Activated CD8-positive, alpha-beta memory T cell treated with anti-CD3 and anti-CD28 coated beads for 24 hours (primary cell): ENCODE data around the gene PIGU.

Source experiments
- DNase-seq: peaks from one replicate; pipeline ENCODE4 v3.0.0-alpha.2; 2020

Gene PIGU

DNA sequence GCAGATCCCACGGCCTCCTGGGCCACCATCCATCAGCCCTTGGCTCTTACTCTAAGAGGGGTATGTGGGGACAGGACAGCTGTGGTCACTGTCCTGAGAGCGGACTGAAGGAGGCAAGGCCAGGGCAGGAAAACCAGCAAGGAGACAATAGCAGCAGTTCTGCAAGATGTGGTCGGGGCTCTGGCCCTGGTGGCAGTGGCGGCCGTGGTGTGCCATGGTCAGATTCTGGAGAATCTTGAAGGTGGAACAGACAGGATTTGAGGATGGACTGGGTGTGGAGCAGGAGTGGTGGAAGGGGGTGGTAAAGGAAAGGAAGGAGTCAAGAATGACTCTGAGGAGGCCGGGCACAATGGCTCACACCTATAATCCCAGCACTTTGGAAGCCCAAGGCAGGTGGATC, 124.3 kb downstream of the PIGU start:
- DNase-seq: no peak

DNA sequence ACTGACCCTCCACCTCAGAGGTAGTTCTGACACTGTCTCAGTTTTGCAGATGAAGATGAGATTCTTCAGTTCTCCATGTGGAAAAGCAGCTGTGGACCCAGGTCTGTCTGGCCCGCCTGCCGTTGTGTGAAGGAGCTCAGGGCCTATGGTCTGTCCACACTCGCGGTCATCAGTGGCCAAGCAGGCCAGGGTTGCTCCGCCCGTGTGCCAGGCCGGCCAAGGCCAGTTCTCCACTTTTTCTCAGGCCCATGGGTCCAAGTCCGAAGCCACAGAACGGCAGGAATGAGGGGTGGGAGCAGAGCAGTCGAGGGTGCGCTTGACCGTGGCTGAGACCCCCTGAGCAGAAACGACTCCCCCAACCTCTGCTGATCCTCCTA, 127.0 kb downstream of the PIGU start:
- DNase-seq: no peak

DNA sequence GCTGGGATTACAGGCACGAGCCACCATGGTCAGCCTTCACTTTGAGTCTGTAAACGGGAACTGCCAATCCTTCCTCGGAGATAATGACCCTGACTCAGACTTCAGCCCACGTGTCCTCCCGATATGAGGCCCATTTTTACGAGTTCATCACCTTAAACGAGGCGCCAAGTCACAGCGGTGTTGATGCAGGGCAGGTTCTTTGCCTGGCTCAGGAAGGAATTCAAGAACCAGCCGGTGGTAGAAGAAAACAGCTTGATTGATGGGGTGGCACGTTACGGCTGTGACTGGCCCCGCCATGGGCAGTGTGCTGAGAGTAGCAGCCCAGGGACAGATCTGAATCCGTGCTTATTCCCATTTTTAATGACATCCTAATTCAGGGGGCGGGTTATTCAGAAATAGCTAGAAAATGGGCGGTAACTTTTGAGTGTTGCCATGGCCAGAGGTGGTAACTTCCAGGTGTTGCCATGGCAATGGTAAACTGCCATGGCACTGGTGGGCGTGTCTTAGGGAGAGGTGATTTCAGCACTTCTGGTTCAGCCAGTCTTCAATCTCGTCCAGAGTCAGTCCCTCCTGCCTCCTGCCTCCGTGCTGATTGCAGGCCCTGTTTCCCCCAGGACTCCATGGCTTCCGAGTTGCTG, 127.5 kb downstream of the PIGU start:
- no peak for DNase-seq

DNA sequence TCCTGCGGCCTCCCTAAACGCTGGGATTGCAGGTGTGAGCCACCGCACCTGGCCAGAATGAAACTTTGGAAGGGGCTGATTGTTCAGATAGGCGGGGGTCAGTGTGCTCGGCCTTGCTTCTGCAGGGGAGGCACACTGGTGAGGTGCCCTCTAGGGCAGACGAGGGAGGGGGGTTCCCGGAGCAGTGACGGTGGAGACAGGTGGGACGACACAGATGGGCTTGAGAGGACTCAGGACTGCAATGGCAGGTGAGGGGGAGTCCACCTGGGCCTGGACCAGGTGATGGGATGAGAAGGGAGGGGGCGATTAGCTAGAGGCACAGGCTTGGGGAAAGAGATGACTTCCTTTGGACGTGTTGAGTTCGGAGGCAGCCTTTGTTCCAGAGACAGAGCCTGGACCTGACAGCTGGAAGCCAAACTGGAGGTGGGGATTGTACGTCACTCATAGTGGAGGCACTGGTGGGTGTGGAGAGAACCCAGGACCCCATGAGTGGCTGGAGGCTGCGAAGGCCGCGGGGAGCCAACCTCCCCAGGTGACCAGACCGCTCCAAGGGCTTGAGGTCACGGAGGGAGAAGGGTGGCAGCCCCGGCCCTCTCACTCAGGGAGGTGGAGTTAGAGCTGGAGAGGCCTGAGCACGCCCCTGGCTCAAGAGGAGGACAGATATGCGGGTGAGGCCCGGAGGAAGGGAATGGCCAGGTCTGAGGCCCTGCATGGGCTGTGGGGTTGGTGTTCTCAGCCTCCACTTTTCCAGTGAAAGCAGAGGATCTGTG, 128.9 kb downstream of the PIGU start:
- DNase-seq: no peak

DNA sequence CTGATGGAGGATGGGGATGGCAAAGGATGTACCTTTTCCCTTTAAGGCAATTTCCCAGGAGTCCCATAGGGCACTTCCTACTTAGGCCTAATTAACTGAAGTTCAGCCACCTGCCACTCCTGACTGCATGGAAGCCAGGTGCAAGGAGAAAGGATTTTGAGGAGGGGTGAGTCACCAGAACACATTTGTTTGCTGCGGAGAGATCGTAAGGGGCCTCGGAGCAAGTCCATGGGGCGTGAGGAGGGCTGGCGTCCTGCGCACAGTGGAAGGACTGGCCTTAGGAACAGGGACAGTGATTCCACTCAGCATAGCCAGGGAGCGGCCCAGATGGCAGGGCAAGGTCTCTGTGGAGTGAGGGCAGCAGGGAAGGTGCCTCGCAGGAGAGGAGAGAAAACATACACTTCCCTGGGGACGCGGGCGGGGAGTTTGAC, 130.1 kb downstream of the PIGU start:
- no peak for DNase-seq

DNA sequence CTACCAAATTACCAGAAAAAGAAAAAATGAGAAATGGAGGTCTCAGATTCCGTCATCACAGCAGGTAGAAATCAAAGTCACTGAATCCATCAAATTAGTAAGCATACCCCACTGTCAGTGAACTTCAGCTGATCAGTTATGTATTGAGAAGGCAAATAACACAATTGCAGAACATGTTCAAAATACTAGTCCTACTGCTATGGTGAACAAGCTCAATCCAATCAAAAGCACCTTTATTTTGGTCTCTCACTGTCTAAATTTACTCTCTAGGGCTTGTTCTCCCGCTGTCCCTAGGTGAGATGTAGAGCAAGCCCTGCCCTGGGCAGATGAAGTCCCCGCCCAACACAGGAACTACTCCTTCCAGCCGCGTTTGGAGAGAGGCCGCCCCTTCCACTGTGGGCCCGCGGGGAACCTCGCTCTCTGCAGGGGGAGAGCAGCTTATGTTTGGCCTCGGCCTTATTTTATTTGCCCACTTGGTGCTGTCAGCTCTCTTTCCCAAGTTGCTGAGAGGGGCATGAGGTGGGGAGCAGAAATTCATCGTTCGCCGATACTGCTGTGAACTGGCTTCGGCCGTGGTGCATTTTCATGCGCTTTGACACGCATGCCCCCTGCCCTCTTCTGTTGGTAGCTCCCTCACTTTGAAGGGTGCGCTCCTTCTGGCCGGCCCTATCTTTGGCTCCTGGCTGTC, 132.6 kb downstream of the PIGU start:
- DNase-seq: no peak

DNA sequence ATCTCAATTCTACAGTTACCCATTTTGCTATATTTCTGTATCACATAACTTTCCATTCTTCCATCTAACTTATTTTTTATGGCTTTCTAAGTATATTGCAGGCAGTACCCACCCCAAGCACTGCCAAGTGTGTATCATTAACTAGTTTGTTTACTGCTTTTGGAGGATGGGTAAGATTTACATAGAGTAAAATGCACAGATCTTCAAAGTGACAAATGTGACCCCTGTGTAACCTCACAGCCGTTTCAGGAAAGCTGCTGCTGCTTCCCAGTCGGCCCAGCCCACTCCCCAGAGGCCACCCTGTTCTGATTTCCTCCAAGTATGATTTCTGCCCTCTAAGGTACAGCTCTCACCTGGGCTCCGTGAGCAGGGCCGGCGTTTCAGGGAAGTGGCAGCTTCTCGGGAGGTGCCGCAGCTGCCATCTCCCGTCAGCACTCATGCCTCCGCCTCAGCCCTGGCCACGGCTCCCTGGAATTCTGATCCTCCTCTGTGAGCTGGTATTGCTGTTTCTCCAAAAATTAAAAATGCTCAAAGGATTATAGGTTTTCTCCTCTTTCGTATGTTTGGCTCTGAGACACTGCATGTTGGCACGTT, 133.3 kb downstream of the PIGU start:
- no peak for DNase-seq

DNA sequence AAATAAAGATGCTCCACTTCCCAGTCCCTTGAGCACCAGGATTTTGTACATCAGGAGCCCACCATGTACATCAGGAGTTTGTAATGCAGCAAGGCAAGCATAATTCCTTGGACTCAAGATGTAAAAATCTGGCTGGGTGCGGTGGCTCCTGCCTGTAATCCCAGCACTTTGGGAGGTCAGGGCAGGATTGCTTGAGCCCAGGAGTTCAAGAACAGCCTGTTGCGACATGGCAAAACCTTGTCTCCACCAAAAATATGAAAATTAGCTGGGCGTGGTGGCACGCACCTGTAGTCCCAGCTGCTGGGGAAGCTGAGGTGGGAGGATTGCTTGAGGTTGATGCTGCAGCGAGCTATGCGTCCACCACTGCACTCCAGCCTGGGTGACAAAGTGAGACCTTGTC, 134.5 kb downstream of the PIGU start:
- DNase-seq: no peak

DNA sequence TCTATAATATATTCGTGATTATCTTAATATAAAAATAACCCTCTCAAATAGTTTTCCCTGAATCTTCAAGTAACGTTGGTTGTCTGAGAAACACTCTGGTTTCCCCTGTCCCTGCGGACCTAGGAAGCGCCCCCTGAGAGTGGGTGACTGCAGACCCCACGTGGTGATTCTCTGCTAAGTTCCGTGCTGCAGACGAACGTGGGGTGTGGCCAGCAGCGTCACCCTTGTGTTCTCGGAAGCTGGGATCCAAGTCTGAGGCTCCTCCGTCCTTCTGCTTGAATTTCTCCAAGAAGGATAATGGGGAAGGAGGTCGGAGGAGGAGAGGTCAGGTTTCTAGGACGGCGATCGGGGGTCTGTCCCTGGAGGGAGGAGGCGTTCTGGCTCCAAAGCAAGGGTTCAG, 135.0 kb downstream of the PIGU start:
- no peak for DNase-seq

DNA sequence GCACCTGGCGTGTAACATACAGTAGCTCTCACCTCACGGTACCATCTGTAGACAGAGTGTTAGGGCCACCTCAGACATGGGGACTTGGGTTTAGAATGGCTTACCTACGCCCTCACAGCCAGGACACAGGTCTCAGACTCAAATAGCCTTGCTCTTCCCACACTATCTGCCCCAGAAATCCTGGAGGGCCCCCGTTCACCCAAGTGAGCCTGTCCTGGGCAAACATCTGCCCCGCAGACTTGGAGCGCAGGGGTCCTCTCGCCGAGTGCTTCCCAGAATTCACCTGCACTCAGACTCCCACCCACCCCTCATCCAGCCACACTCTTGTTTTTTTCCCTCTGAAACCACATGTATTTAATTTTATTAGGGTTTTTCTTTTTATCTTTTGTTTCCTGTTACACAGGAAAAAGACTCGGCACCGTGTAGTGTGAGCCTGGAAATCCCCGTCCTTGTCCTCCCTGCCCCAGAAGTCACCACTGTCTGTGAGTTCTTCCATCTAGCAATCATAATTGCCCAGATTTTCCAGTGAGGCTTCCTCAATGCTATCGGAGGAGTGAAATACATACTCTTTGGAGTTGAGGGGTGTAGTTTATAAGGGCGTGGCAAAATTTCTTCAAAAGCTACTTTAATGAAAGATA, 135.5 kb downstream of the PIGU start:
- DNase-seq: no peak

DNA sequence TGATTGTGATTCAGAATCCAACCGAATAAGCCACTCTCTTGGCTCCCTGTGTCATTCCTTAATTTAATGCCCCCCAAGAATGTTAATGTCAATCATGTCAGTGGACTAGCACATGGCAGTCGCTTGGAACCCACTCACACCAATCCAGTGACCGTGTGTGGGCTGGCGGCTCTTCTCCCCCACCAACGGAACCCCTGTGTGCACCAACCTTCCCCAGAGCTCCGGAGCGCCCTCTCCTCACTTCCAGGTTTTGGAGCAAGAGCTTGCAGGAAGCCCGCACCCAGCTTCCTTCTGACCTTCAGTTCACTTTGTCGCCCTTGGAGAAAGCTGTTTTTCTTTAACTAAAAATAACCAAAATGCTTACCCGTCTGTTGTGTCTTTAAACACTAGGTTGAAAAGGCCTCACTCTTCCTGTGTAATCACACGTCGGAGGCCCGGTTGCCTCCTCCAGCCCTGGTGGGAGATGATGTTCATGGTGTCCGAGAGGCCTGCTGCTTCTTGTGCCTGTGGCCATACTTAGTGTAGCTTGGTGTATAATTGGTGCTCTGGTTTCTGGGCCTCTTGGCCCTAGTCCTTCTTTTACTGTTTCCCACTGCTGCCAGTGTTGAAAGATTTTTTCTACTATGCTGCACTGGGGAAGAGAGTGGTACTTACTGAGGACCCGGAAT, 136.2 kb downstream of the PIGU start:
- DNase-seq: no peak

DNA sequence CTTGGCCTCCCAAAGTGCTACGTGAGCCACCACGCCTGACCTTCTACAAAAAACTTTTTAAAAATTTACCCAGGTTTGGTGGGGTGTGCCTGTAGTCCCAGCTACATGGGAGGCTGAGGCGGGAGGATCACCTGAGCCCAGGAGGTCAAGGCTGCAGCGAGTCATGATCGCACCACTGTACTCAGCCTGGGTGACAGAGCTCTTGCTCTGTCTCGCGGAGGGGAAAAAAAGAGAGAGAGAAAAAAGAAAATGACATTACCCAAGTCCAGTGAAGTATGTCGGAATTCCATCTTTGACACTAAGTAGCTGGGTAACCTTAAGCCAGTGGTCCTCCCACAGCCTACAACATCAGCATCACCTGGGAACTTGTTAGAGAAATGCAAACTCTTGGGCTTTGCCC, 137.1 kb downstream of the PIGU start:
- DNase-seq: no peak

DNA sequence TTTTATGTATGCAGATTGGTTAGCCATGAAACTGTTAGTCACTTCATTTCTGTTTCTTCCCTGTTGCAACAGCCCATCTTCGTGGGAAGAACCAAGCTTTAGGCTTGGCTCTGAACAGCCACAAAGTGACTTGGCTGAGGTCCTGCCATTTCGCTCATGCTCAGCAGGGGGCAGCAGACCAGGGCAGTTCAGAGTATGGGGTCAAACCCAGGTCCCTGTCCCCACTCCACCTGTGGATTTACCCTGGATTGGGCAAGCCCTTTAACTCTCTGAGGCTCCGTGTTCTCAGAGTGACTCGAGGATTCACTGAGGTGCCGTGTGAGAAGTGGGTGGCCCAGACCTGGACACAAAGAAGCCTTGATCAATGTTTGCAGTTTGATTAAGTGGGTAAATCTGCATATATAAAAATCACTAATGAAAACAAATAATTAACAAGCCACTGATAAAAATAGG, 138.2 kb downstream of the PIGU start:
- peak; percentile 79 for DNase-seq

DNA sequence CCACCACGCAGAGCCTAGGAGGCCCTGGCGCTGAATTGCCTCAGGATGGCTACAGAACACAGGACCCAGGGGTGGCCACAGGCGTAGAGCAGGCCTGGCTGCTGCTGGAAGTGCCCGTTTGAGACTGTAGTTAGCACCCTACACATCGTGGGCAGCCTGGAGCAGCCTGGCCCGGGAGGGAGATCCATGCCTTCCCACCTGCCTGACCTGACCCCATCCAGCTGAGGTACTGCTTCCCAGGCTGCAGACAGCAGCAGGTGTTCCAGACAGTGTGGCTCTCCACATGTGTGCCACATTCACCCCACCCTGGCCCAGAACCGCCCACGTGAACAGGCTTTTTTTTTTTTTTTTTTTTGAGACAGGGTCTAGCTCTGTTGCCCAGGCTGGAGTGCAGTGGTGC, 139.2 kb downstream of the PIGU start:
- DNase-seq: no peak

DNA sequence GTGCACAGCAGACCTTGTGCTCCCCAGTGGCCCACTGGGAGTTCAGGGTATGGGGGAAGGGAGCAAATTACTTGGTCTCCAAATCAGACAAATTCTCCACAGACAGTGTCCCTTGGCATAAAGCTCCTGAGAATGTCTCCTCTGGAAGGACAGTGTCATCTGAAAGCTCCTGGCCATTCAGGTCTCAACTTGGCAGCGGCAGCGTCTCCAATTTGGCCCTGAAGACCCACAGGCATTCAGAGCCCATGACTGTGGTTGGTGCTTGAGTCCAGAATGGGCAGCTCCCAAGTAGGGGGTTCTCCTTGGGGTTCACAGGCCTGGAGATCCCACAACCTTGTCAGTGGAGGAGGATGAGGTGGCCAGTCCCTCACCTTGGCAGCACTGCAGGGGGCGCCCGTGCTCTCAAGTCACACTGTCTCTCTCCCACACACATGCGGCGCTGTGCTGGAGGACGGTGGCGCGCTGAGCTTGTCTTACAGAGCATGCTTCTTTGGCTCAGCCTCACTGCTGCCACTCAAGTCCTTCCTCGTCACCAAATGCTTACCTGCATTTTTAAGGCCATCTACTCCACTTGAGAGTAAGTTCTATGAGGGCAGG, 140.0 kb downstream of the PIGU start:
- DNase-seq: no peak

DNA sequence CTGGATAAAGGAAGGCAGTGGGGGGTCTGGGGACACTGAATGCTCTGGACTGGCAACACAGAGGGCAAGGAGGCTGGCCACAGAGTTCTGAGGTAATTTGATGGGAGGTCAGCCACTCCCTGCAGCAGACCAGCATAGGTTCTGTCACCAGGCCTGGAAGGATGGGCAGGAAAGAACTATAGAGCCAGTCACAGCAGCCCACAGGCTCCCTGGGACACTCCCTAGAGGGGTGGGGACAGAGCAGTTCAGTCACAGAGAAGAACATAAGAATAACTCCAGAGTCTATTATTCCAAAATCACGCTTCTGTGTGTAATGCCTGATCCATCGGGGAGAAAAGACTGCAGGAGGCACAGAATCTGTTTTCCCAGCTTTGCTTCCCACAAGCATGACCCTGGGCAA, 141.0 kb downstream of the PIGU start:
- no peak for DNase-seq

DNA sequence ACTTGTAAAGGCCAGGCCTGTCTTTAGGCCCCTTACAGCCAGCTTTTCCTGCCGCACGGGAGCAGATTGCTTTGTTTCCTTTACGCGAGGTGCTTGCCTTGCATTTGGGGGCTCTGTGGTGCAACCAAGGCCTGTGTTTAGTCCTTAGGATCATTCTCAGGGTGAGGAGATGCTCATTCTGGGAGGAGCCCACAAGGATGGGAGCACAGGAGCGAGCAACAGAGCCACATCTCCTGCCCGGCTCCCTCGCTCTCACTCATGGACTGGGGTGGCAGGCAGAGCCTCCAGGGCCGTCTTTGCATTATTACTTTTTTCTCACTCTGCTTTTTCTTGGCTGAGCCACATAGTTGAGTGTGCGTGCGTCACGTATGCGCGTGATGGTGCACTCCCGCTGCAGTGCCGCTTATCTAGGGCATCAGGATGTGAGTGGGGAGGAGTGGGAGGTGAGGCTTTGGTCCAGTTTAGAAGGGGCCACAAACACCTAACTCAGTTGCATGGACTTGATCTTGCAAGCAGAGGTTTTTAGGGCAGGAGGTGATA, 141.5 kb downstream of the PIGU start:
- DNase-seq: no peak

DNA sequence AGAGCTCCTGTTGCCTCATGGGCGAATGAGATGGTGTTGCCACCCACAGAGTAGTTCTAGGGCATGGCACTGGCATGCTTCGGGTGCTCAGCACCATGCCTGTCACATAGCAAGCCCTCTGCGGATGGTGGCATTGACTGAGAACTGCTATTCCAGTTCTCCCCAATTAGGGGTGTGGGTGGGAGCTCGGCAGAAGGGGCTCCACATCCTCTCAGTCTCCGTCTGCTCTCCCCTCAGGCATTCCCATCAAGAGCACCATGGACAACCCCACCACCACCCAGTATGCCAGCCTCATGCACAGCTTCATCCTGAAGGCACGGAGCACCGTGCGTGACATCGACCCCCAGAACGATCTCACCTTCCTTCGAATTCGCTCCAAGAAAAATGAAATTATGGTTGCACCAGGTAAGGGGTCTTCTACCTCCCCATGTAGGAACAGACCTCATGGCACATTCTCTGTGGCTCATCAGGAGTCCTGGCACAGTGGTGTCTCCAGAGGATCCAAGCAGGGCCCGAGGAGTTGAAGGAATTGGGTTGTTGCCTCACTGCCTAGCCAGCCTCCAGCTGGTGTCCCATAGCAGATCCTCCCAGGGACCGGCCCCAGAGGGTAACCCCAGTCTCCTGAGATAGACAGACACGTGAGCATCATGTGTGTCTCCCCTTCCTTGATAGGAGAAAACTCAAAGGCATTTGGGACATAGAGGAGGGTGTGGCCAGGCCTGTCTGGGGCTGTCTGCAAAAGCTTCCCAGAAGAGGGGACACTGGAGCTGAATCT, 142.3 kb downstream of the PIGU start:
- DNase-seq: no peak

DNA sequence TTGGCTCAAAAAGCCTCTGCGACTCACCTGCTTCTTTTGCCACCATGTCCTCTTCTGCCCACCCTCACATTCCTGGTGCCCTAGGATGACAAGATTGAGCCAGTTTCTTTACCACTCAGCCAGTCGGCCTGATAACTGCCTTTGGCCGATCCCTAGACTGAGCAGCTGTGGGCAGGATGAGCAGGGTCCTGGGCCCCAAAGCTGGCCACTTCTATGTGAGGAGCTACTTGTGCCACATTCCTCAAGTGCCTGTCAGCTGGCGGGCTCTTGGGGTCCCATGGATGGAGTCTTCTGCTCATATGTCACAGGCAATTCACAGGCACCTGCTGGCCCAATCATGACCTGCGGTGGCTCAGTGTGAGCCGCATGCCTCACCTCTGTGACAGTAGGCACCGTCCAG, 144.1 kb downstream of the PIGU start:
- DNase-seq: no peak

DNA sequence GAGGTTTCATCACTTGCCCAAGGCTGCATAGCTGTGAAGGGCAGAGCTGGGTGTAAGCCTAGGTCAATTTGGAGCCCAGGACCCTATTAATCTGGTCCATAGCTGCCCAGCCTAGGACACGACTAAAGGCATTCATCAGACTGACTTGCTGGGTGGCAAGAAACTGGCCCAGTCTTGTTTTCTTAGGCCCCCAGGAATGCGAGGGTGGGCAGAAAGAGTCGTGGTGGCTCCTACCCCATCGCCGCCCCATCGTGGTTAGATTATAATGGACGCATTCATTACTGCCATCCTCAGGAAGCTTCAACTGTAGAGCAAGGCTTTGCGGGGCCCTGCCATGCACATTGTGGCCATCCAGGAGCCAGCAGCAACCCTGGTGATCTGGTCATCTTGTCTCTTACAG, 144.6 kb downstream of the PIGU start:
- no peak for DNase-seq

DNA sequence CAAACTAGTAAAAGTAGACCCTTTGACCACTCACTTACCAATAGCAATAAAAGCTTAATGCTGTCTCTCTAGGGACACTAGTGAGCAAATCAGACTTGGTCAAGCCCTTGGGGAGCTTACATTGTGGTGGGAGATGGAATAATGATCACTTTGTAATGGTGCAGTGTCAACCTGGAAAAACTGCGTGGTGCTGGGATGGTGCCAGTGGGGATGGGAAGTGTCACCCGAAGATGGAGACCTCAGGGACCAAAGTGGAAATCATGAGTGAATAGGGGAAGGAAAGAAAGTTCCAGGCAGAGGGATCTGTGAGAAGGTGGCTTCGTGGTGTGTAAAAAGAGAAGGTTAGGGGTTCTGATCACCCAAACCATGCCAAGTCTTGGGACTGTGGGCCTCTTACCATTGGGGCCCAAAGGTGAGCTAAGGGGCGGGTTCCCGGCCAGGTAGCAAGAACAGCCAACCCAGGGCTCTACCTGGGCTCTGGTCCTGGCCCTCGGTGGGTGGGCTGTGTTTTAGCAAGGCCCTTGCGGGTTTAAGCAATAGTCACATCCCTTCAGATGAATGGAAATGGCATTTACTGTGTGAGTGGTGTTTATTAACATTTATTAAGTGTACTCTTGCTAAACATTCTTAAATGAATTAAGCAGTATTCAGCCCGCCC, 145.2 kb downstream of the PIGU start:
- no peak for DNase-seq
